IPS DF 6.9 (cell line): Measurements from ENCODE around the gene MED13.
A peak's percentile ranks its signal among the peaks of the same experiment; 100 is the strongest.

Source experiments
- DNase-seq: peaks from one replicate; pipeline ENCODE4 v3.0.0-alpha.2; 2013; ENCODE audit warnings: low read depth, low spot score
- H3K27ac ChIP-seq: one replicate; pipeline ENCODE4 v1.5.1; 2013; ENCODE audit warnings: low read length, control low read depth
- H3K27me3 ChIP-seq: 2 replicates; pipeline ENCODE4 v1.6.1; 2013; ENCODE audit warnings: mild to moderate bottlenecking, low read length; ENCODE audit not compliant: control insufficient read depth, insufficient read depth
- H3K36me3 ChIP-seq: 2 replicates; pipeline ENCODE4 v1.6.1; 2013; ENCODE audit warnings: low read length; ENCODE audit not compliant: control insufficient read depth, insufficient read depth
- H3K4me1 ChIP-seq: 2 replicates; pipeline ENCODE4 v1.6.1; 2013; ENCODE audit warnings: low read length; ENCODE audit not compliant: control insufficient read depth, insufficient read depth
- H3K4me3 ChIP-seq: 2 replicates; pipeline ENCODE4 v1.5.1; 2013; ENCODE audit warnings: mild to moderate bottlenecking, low read length
- H3K9me3 ChIP-seq: 2 replicates; pipeline ENCODE4 v1.6.1; 2013; ENCODE audit warnings: low read length, inconsistent platforms; ENCODE audit not compliant: control insufficient read depth, insufficient read depth
- WGBS: extraction: QIAGEN DNeasy Blood & Tissue Kit; methylation state at CpG from one replicate; pipeline ENCODE4 v1.1.7; 2013; ENCODE audit warnings: mixed read lengths, missing lambda C conversion rate; ENCODE audit not compliant: insufficient read length, insufficient coverage; 5-methylcytosine and 5-hydroxymethylcytosine counted together

The MED13 gene, protein sequence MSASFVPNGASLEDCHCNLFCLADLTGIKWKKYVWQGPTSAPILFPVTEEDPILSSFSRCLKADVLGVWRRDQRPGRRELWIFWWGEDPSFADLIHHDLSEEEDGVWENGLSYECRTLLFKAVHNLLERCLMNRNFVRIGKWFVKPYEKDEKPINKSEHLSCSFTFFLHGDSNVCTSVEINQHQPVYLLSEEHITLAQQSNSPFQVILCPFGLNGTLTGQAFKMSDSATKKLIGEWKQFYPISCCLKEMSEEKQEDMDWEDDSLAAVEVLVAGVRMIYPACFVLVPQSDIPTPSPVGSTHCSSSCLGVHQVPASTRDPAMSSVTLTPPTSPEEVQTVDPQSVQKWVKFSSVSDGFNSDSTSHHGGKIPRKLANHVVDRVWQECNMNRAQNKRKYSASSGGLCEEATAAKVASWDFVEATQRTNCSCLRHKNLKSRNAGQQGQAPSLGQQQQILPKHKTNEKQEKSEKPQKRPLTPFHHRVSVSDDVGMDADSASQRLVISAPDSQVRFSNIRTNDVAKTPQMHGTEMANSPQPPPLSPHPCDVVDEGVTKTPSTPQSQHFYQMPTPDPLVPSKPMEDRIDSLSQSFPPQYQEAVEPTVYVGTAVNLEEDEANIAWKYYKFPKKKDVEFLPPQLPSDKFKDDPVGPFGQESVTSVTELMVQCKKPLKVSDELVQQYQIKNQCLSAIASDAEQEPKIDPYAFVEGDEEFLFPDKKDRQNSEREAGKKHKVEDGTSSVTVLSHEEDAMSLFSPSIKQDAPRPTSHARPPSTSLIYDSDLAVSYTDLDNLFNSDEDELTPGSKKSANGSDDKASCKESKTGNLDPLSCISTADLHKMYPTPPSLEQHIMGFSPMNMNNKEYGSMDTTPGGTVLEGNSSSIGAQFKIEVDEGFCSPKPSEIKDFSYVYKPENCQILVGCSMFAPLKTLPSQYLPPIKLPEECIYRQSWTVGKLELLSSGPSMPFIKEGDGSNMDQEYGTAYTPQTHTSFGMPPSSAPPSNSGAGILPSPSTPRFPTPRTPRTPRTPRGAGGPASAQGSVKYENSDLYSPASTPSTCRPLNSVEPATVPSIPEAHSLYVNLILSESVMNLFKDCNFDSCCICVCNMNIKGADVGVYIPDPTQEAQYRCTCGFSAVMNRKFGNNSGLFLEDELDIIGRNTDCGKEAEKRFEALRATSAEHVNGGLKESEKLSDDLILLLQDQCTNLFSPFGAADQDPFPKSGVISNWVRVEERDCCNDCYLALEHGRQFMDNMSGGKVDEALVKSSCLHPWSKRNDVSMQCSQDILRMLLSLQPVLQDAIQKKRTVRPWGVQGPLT (N-terminal part only)

DNA sequence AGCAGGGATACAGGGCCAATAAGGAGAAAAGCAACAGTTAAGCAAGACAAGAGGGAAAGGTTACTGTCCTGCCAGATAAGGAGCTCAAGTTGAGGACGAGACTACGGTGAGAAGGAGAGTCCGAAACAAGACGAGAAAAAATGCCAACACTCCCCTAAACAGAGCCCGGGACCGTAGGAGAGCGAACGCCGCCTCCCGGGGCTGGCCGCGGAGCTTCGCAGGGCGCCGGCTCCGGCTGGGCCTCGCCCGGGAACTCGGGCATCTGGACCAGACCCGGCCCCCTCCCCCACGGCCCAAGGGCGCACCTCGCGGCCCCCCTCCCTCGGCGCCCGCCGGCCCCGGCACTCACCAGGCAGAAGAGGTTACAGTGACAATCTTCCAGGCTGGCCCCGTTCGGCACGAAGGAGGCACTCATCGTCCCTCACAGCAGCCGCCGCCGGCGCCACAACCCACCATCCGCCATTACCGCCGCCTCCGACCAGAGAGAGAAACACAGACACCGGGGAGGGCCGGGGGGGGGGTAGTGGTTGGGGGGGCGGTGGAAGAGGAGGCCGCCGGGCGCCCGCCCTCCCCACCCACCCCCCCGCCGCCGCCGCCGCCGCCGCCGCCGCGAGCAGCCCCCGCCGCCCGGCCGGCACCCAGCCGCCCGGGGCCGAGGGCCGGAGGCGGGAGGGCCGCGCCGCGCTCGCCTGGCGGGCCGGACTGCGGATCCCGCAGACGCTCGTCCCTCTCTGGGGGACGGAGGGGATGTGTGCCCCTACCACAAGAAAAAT, at the start of gene MED13:
Gene MED13, minus strand, starts transcription at position 488 of the 773 bp plus-strand sequence. Its CDS starts 73 bp downstream, at position 415.
- H3K36me3 ChIP-seq, result peaks cover 3% of the 10 kb centered on the region; the same call in 1 of the 2 replicates
- peak within 1 kb of the TSS; percentile 100 for H3K4me3 ChIP-seq
- DNase-seq, result no peak
- no peaks in the 10 kb centered on the region for H3K27me3 ChIP-seq
- H3K9me3 ChIP-seq, result no peaks in the 10 kb centered on the region
- no CpG with 5 or more reads among the region's 79 CpGs for WGBS
- H3K27ac ChIP-seq, result no peak within 1 kb of the TSS
- no peaks in the 10 kb centered on the region for H3K4me1 ChIP-seq

DNA sequence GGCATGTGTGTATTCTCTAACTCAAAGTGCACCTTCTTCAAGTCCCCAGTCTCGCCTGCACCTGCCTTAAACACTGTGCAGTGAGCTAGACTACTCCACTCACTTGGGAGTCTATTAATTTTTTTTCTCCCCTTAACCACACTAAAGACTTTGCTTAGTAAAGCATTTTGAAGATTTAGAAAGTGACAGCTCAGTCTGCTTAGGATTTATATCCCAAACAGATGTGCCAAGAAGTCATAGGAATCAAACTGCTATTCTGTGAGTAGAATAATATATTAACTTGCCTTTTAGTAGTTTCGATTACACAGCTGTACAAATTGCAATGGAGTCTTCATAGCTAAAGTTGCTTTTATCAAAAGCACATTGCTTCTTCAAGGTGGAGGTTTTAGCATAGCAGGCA, 47.2 kb upstream of the MED13 start:
- no peaks in the 10 kb centered on the region for H3K36me3 ChIP-seq
- H3K4me3 ChIP-seq, result no peak overlapping the region
- no peak overlapping the region for H3K27ac ChIP-seq
- WGBS, result no CpG with 5 or more reads among the region's 2 CpGs
- no peaks in the 10 kb centered on the region for H3K9me3 ChIP-seq
- H3K27me3 ChIP-seq, result no peaks in the 10 kb centered on the region
- H3K4me1 ChIP-seq, result no peaks in the 10 kb centered on the region
- no peak for DNase-seq

DNA sequence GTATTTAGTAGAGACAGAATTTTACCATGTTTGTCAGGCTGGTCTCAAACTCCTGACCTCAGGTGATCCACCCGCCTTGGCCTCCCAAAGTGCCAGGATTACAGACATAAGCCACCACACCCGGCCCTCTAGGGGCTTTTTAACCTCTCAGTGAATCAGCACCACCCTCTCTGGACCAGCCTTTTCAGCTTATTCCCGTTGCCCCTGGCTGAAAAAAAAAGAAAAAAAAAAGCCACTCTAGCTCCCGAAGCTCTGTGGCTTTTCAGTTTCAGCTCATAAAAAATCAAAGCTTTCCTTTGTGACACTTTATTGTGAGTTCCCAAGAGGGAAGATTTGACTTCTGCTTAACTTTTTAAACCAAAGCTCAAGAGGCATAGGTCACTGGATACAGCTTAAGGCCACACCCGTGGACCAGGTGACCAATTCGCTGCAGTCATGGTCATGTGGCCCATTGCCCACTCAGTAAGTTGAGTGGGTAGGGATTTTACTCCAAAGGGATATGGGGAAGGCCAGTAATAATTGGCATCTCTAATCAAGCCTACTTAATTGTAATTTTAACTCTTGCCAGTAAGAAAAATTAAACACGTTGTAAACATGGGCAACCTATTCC, 46.6 kb upstream of the MED13 start:
- no peaks in the 10 kb centered on the region for H3K9me3 ChIP-seq
- DNase-seq, result no peak
- no peaks in the 10 kb centered on the region for H3K4me1 ChIP-seq
- no peak overlapping the region for H3K27ac ChIP-seq
- H3K27me3 ChIP-seq, result no peaks in the 10 kb centered on the region
- no peak overlapping the region for H3K4me3 ChIP-seq
- H3K36me3 ChIP-seq, result no peaks in the 10 kb centered on the region
- WGBS, result no CpG with 5 or more reads among the region's 7 CpGs

DNA sequence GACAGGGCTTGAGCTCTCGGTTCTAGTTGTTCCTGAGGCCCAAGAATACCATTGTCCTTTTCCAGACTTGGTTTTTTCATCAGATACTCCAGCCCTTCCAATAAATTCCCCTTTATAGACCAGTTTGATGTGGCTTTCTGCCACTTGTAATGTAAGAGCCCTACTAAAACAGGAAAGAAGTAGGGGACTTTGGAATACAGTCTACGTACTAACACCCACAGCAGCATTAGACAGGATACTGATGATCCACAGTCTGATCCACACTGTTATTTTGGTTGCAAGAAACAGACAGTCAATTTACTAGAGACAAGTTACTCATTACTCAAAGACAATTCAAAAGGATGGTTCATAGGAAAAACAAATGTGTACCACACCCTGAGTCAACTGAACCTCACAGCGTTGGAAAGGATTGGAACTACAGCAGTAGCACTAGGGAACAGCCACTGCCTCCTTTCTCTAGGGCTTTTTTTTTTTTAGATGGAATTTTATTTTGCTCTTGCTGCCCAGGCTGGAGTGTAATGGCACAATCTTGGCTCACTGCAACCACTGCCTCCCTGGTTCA, 45.9 kb upstream of the MED13 start:
- Histone ChIP-seq H3K27me3 (no peaks in the 10 kb centered on the region), H3K4me1 (no peaks in the 10 kb centered on the region), H3K36me3 (no peaks in the 10 kb centered on the region), H3K9me3 (no peaks in the 10 kb centered on the region), H3K4me3 (no peak overlapping the region), H3K27ac (no peak overlapping the region)
- WGBS, result no CpG with 5 or more reads among the region's 3 CpGs
- no peak for DNase-seq

DNA sequence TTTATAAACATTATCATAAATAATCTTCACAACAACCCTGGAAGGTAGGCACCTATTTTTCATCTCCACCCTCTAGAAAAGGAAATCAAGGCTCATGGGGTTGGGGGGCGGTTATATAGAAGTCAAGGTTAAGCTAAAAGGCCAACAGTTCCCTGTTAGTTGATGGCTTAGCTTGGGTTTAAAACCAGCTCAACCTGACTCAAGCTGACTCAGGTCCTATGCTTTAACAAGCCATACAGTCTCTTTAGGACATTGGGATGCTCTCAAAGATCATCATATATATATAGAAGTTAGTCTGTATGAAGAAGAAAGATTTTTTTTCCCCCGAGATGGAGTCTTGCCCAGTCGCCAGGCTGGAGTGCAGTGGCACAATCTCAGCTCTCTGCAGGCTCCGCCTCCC, 44.8 kb upstream of the MED13 start:
- H3K4me3 ChIP-seq, result no peak overlapping the region
- no peaks in the 10 kb centered on the region for H3K36me3 ChIP-seq
- H3K9me3 ChIP-seq, result no peaks in the 10 kb centered on the region
- peaks cover 4% of the 10 kb centered on the region; the same call in 1 of the 2 replicates for H3K4me1 ChIP-seq
- DNase-seq, result no peak
- H3K27ac ChIP-seq, result no peak overlapping the region
- no peaks in the 10 kb centered on the region for H3K27me3 ChIP-seq
- WGBS, result no CpG with 5 or more reads among the region's 4 CpGs

DNA sequence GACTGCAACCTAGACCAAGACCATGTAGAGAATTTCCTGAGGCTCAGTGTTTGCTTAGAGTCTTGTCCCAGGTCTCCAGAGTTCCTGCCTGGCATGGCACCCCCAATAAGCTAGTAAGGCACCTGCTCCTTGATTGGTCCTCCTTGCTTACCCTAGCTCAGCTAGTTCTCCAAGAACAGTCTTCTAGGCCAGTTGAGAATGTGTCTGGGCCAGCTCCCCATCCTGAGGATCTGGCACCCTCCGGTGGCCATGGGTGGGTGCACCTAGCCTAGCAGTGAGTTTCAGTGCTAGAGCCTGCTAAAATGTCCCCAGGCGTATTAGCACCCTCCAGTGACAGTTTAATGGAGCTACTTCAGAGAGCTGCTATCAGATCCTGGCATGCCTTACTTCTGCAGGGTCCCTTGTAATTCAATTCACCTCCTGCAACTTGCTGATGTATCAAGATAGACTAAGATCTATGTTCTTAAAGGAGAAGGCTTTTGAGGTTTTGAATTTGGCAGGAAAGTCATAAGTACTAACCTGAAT, 44.4 kb upstream of the MED13 start:
- DNase-seq, result peak; percentile 61

DNA sequence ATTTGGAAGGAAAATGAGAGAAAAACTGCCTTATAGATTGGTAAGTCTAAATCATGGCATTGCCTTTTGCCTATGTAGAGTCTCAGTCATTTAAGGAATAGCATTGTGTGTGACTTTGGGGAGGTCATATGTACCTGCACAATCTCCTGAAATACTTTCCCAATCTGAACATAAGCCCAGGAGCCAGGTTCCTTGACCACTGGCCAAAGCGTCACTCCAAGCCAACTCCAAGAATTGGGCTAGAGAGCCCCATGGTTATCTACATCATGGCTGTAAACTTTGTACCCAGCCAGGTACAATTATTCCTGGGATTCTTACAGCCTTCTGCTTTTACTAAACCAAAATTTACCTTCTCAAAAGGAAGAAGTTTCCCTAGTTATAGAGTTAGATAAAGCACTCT, 40.8 kb upstream of the MED13 start:
- H3K27me3 ChIP-seq, result no peaks in the 10 kb centered on the region
- no peak overlapping the region for H3K4me3 ChIP-seq
- no peaks in the 10 kb centered on the region for H3K9me3 ChIP-seq
- WGBS, result no CpG with 5 or more reads among the region's 1 CpG
- DNase-seq, result no peak
- H3K27ac ChIP-seq, result no peak overlapping the region
- H3K4me1 ChIP-seq, result peaks cover 4% of the 10 kb centered on the region; the same call in 1 of the 2 replicates
- H3K36me3 ChIP-seq, result no peaks in the 10 kb centered on the region

More for the DNA sequence above, 44.4 kb upstream of the MED13 start:
- no peak overlapping the region for H3K4me3 ChIP-seq
- no peak overlapping the region for H3K27ac ChIP-seq
- no peaks in the 10 kb centered on the region for H3K36me3 ChIP-seq
- WGBS, result no CpG with 5 or more reads among the region's 2 CpGs
- no peaks in the 10 kb centered on the region for H3K27me3 ChIP-seq
- H3K4me1 ChIP-seq, result peaks cover 4% of the 10 kb centered on the region; the same call in 1 of the 2 replicates
- H3K9me3 ChIP-seq, result no peaks in the 10 kb centered on the region

DNA sequence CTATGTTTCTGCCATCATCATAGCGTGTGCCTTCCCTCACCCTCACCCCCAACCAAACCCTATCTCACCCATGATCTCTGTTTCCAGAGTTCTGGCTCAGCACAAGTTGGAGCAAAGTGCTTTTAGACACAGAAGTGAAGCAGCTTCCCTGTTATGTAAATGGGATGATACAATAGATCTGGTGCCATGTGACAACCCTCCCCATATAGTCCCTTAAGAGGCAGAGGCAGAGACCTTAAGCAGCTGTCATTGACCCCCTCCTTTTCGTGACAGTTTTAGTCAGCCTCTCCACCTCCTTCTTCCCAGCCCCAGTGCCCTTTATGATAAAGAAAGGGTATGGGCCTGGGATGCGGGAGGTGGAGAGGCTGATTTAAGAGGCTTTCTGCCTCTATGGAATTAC, 40.3 kb upstream of the MED13 start:
- H3K9me3 ChIP-seq, result no peaks in the 10 kb centered on the region
- no peak overlapping the region for H3K27ac ChIP-seq
- WGBS, result no CpG with 5 or more reads among the region's 3 CpGs
- H3K36me3 ChIP-seq, result no peaks in the 10 kb centered on the region
- DNase-seq, result no peak
- H3K27me3 ChIP-seq, result no peaks in the 10 kb centered on the region
- peaks cover 4% of the 10 kb centered on the region; the same call in 1 of the 2 replicates for H3K4me1 ChIP-seq
- H3K4me3 ChIP-seq, result no peak overlapping the region

DNA sequence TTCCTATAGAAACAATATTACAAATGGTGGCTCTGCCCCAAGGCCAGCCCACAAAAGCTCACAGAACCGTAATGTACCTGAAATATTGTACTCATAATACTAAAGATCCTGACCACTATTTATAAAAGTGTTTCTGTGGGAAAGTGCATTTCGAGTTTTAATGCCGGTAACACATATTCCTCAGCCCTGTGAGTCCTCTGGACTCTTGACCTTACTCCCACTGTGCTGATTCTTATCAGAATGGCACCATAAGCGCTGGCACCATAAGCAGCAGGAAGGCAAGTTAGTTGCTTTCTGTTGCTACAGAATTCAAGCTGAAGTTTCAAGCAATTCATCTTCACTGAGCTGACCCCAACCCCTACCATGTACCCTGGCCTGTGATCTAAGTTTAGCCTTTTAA, 36.4 kb upstream of the MED13 start:
- no peaks in the 10 kb centered on the region for H3K36me3 ChIP-seq
- H3K4me3 ChIP-seq, result no peak overlapping the region
- H3K27me3 ChIP-seq, result no peaks in the 10 kb centered on the region
- H3K9me3 ChIP-seq, result no peaks in the 10 kb centered on the region
- H3K27ac ChIP-seq, result no peak overlapping the region
- H3K4me1 ChIP-seq, result peaks cover 4% of the 10 kb centered on the region; the same call in 1 of the 2 replicates
- WGBS, result no CpG with 5 or more reads among the region's 4 CpGs
- no peak for DNase-seq
